GM12878 (cell line): ENCODE results near the gene PLEKHG1. TPM values are rescaled to one million over a fixed set of nuclear protein-coding genes. Genes with fewer than 3 reads are reported as not detected.

ENCODE experiments used
- ATAC-seq: fragments of 200-7000 bp; cut with Tn5 transposase; 3 replicates; pipeline ENCODE4 v1.9.1; 2020; ENCODE audit warnings: mild to moderate bottlenecking, moderate library complexity
- BruUV-seq: library from RNA; stranded (reverse); fragments of 400-500 nt; replicated peaks from 2 replicates; lab custom pipeline; 2021; lab: Mats Ljungman, UMichigan
- CTCF ChIA-PET: fragments of 300-600 bp; sonication (Branson Sonifier 250); formaldehyde crosslinking; extraction: SDS; loops from one replicate; lab custom pipeline; 2021; ENCODE audit warnings: inconsistent platforms; lab: Yijun Ruan, JAX
- POLR2A ChIA-PET: fragments of 350-600 bp; formaldehyde crosslinking; extraction: SDS; loops from one replicate; lab custom pipeline; 2021; ENCODE audit warnings: inconsistent platforms; lab: Charles Lee
- RAD21 ChIA-PET: fragments of 300-600 bp; sonication (Branson Sonifier 250); formaldehyde crosslinking; loops from one replicate; lab custom pipeline; 2023; ENCODE audit warnings: antibody characterized with exemption; ENCODE audit not compliant: unreplicated experiment; lab: Charles Lee
- SMC1A ChIA-PET: fragments of 300-600 bp; sonication (Branson Sonifier 250); formaldehyde crosslinking; loops from one replicate; lab custom pipeline; 2023; ENCODE audit not compliant: unreplicated experiment, uncharacterized antibody; lab: Charles Lee
- DNase-seq: peaks from one replicate; pipeline ENCODE4 v3.0.0-alpha.2; 2011; ENCODE audit warnings: low read depth, low spot score
- FAIRE-seq: peaks from 3 replicates; lab custom pipeline; 2011; peaks lifted over from hg19 to GRCh38; lab: Jason Lieb, UNC
- H2AFZ ChIP-seq: 2 replicates; pipeline ENCODE4 v1.6.0; 2011; ENCODE audit warnings: low read depth, low read length, control low read depth; ENCODE audit not compliant: control insufficient read depth
- H3K27ac ChIP-seq: 2 replicates; pipeline ENCODE4 v1.5.1; 2011; ENCODE audit warnings: control low read depth; ENCODE audit not compliant: control insufficient read depth, insufficient read depth
- H3K27me3 ChIP-seq, 2 experiments: replicated peaks in 1 of 2; 2 replicates each; pipeline versions ENCODE4 v1.6.0 to v1.6.1; 2011; ENCODE audit warnings: low read length in 1 of 2; ENCODE audit not compliant: control insufficient read depth in 2 of 2, insufficient read depth in 2 of 2
- H3K36me3 ChIP-seq, 2 experiments: 2 replicates each; pipeline ENCODE4 v1.5.1; 2011; ENCODE audit warnings: low read length in 1 of 2; ENCODE audit not compliant: control insufficient read depth in 2 of 2, insufficient read depth in 2 of 2
- H3K4me1 ChIP-seq: 2 replicates; pipeline ENCODE4 v1.6.1; 2011; ENCODE audit warnings: mild to moderate bottlenecking, low read length, moderate library complexity, mixed read lengths; ENCODE audit not compliant: control insufficient read depth, insufficient read depth
- H3K4me2 ChIP-seq: 2 replicates; pipeline ENCODE4 v1.6.0; 2011; ENCODE audit warnings: control low read depth; ENCODE audit not compliant: control insufficient read depth, insufficient read depth
- H3K4me3 ChIP-seq: fragments of 200-600 bp; sonication (generic); 2 replicates; pipeline ENCODE4 v1.5.1; 2016
- H3K79me2 ChIP-seq: 2 replicates; pipeline ENCODE4 v1.6.0; 2011; ENCODE audit warnings: low read length; ENCODE audit not compliant: control insufficient read depth, insufficient read depth
- H3K9ac ChIP-seq: 2 replicates; pipeline ENCODE4 v1.8.0; 2011; ENCODE audit warnings: low read length, control low read depth, mixed read lengths; ENCODE audit not compliant: control insufficient read depth, insufficient read depth
- H3K9me3 ChIP-seq: replicated peaks from 3 replicates; pipeline ENCODE4 v1.5.1; 2011; ENCODE audit warnings: mild to moderate bottlenecking, low read length; ENCODE audit not compliant: control insufficient read depth, insufficient read depth
- H4K20me1 ChIP-seq: 2 replicates; pipeline ENCODE4 v1.6.0; 2011; ENCODE audit not compliant: control insufficient read depth, insufficient read depth
- MTA2 ChIP-seq: fragments of 450-650 bp; IDR thresholded peaks from 2 replicates; pipeline ENCODE4 v1.6.1; 2016; ENCODE audit warnings: low read depth, mild to moderate bottlenecking, moderate library complexity
- MXI1 ChIP-seq: fragments of 150-350 bp; IDR thresholded peaks from 2 replicates; pipeline ENCODE4 v1.6.1; 2011; ENCODE audit warnings: low read depth, mild to moderate bottlenecking, inconsistent platforms, low read length, improper control_type of control experiment
- MYB ChIP-seq: fragments of 150-350 bp; IDR thresholded peaks from 2 replicates; pipeline ENCODE4 v1.6.1; 2014; ENCODE audit warnings: mild to moderate bottlenecking, low read depth, low read length, borderline replicate concordance
- NFYA ChIP-seq: IDR thresholded peaks from 2 replicates; pipeline ENCODE4 v1.6.1; 2011; ENCODE audit warnings: low read depth, mild to moderate bottlenecking, low read length, improper control_type of control experiment, borderline replicate concordance
- RCOR1 ChIP-seq: conservative IDR thresholded peaks from 2 replicates; pipeline ENCODE4 v1.6.1; 2012; ENCODE audit warnings: low read depth, low read length, improper control_type of control experiment
- SIX5 ChIP-seq: IDR thresholded peaks from 2 replicates; pipeline ENCODE4 v1.6.1; 2011; ENCODE audit warnings: mild to moderate bottlenecking, low read depth, low read length, moderate library complexity; ENCODE audit not compliant: severe bottlenecking
- SP1 ChIP-seq: IDR thresholded peaks from one replicate; pipeline ENCODE4 v1.6.1; 2011; ENCODE audit warnings: low read depth, low read length
- SREBF2 ChIP-seq: IDR thresholded peaks from 2 replicates; pipeline ENCODE4 v1.6.1; 2012; ENCODE audit warnings: mild to moderate bottlenecking, low read length
- WRNIP1 ChIP-seq: IDR thresholded peaks from 2 replicates; pipeline ENCODE4 v1.6.1; 2011; ENCODE audit warnings: low read depth, low read length, improper control_type of control experiment, borderline replicate concordance
- ZNF274 ChIP-seq: IDR thresholded peaks from one replicate; pipeline ENCODE4 v1.8.0; 2011; ENCODE audit not compliant: insufficient read length, insufficient read depth
- WGBS: methylation state at CpG from one replicate; pipeline ENCODE4 v1.1.6; 2016; ENCODE audit warnings: low lambda C conversion rate; ENCODE audit not compliant: insufficient replicate concordance, insufficient coverage; ENCODE audit errors: missing lambda C conversion rate; 5-methylcytosine and 5-hydroxymethylcytosine counted together
- in situ Hi-C: fragments of 300-500 bp; cut with MboI; formaldehyde crosslinking; loops from 9 replicates; pipeline ENCODE4 v1.14.3; 2018; ENCODE audit warnings: mixed read lengths
- intact Hi-C: fragments of 100-400 bp; cut with micrococcal nuclease; formaldehyde crosslinking; loops from one replicate; pipeline ENCODE4 v1.14.2; 2022; ENCODE audit not compliant: unreplicated experiment
- polyA plus RNA-seq, 11 experiments: library from polyadenylated mRNA; depleted of rRNA in 4 of 11; unstranded in 6 of 11; stranded (reverse) in 5 of 11; fragments of >200 nt; fragmentation: Nextera tagmentation in 4 of 11; fragmentation: Illumina TruSeq in 1 of 11; extraction: Ambion mirVana in 4 of 11; extraction: Trizol in 1 of 11; gene quantifications; 1 replicate in 1 of 11; 2 replicates in 10 of 11; pipeline versions ENCODE4 v1.2.1 to v1.2.3, GENCODE V29; 2011 to 2016; ENCODE audit warnings: inconsistent platforms in 2 of 11, missing spikeins in 2 of 11, low read depth in 1 of 11
- total RNA-seq, 4 experiments: library from RNA; depleted of rRNA in 3 of 4; stranded (reverse); fragments of >200 nt in 3 of 4; fragmentation: Illumina TruSeq in 1 of 4; extraction: Trizol in 1 of 4; gene quantifications; 2 replicates each; pipeline versions ENCODE4 v1.2.1 to v1.2.3, GENCODE V29; 2013 to 2021
- TF ChIP-seq, protein P1 (sequence below): fragments of 450-650 bp; conservative IDR thresholded peaks from 2 replicates; pipeline ENCODE4 v1.6.1; 2017; ENCODE audit warnings: mild to moderate bottlenecking, moderate library complexity
- TF ChIP-seq, protein P2 (sequence below): fragments of 450-650 bp; IDR thresholded peaks from 2 replicates; pipeline ENCODE4 v1.6.1; 2016; ENCODE audit warnings: mild to moderate bottlenecking, moderate library complexity, borderline replicate concordance

Gene PLEKHG1
- total and polyA plus RNA-seq, 10 of the 15 experiments (the other 5 are each of a cell fraction or from before 2014, with no cell fraction given): 0.77 to 17.2 (median 4.9) TPM

DNA sequence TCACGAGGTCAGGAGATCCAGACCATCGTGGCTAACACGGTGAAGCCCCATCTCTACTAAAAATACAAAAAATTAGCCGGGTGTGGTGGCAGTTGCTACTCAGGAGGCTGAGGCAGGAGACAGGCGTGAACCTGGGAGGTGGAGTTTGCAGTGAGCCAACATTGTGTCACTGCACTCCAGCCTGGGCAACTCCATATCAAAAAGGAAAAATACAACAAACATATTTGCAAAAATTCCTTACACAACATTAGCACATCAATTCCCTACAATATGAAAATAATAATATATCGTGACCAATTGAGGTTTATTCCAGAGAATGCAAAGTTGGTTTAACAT lies 38.8 kb upstream of the PLEKHG1 start:
- TF ChIP-seq SIX5 (no peak), MTA2 (no peak), ZNF274 (no peak), SREBF2 (no peak), WRNIP1 (no peak), MXI1 (no peak), NFYA (no peak), RCOR1 (no peak), MYB (no peak), SP1 (no peak)
- TF ChIP-seq, protein P1, sequence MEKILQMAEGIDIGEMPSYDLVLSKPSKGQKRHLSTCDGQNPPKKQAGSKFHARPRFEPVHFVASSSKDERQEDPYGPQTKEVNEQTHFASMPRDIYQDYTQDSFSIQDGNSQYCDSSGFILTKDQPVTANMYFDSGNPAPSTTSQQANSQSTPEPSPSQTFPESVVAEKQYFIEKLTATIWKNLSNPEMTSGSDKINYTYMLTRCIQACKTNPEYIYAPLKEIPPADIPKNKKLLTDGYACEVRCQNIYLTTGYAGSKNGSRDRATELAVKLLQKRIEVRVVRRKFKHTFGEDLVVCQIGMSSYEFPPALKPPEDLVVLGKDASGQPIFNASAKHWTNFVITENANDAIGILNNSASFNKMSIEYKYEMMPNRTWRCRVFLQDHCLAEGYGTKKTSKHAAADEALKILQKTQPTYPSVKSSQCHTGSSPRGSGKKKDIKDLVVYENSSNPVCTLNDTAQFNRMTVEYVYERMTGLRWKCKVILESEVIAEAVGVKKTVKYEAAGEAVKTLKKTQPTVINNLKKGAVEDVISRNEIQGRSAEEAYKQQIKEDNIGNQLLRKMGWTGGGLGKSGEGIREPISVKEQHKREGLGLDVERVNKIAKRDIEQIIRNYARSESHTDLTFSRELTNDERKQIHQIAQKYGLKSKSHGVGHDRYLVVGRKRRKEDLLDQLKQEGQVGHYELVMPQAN: no peak
- TF ChIP-seq, protein P2, sequence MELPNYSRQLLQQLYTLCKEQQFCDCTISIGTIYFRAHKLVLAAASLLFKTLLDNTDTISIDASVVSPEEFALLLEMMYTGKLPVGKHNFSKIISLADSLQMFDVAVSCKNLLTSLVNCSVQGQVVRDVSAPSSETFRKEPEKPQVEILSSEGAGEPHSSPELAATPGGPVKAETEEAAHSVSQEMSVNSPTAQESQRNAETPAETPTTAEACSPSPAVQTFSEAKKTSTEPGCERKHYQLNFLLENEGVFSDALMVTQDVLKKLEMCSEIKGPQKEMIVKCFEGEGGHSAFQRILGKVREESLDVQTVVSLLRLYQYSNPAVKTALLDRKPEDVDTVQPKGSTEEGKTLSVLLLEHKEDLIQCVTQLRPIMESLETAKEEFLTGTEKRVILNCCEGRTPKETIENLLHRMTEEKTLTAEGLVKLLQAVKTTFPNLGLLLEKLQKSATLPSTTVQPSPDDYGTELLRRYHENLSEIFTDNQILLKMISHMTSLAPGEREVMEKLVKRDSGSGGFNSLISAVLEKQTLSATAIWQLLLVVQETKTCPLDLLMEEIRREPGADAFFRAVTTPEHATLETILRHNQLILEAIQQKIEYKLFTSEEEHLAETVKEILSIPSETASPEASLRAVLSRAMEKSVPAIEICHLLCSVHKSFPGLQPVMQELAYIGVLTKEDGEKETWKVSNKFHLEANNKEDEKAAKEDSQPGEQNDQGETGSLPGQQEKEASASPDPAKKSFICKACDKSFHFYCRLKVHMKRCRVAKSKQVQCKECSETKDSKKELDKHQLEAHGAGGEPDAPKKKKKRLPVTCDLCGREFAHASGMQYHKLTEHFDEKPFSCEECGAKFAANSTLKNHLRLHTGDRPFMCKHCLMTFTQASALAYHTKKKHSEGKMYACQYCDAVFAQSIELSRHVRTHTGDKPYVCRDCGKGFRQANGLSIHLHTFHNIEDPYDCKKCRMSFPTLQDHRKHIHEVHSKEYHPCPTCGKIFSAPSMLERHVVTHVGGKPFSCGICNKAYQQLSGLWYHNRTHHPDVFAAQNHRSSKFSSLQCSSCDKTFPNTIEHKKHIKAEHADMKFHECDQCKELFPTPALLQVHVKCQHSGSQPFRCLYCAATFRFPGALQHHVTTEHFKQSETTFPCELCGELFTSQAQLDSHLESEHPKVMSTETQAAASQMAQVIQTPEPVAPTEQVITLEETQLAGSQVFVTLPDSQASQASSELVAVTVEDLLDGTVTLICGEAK: no peak
- ChIA-PET SMC1A (no interaction called here), CTCF (no interaction called here), POLR2A (no interaction called here), RAD21 (no interaction called here)
- Histone ChIP-seq H3K4me2 (no peak overlapping the region), H3K9me3 (peaks cover 1% of the 10 kb centered on the region; the same call in 1 of the 3 replicates), H3K4me3 (no peak overlapping the region), H3K4me1 (no peaks in the 10 kb centered on the region), H2AFZ (no peak overlapping the region), H3K36me3 (no peaks in the 10 kb centered on the region), H4K20me1 (no peaks in the 10 kb centered on the region), H3K9ac (no peak overlapping the region), H3K27ac (no peak overlapping the region), H3K79me2 (no peaks in the 10 kb centered on the region), H3K27me3 (no peaks in the 10 kb centered on the region; a peak in 3 of 4 replicates)
- ATAC-seq: no peak
- WGBS: 26% methylated on average over 6 of the region's 6 CpGs
- in situ Hi-C loops: no loop called here
- FAIRE-seq: no peak
- BruUV-seq: no TSS peak
- intact Hi-C loops: no loop called here
- no peak for DNase-seq
